T-helper 1 cell (primary cell): ENCODE measurements around the gene DEPDC5.
"Not testable (repeated sequence)": the region's sequence is repeated elsewhere in the genome, so short reads cannot be mapped to it uniquely, and the experiment has no call there.

ENCODE experiments used
- DNase-seq, 5 donors: peaks; one replicate each; pipeline ENCODE4 v3.0.0-alpha.2; 2012 to 2020
- total RNA-seq, 4 donors: gene quantifications; one replicate each; lab custom pipeline; 2026; lab: John Stamatoyannopoulos, UW

The DEPDC5 gene
- total RNA-seq: 21.2 to 33.8 (median 26.9) reads per million in 4 donors

- peak; percentile 93 to 97 (median 93) for DNase-seq
Observed at GRCh38 chr22:31753634-31754501, at the start of gene DEPDC5. Gene DEPDC5 (plus strand): TSS chr22:31754019. CDS start chr22:31754922, 903 bp downstream.

- no peak for DNase-seq
Observed at GRCh38 chr22:31707519-31707918, 46.3 kb upstream of the DEPDC5 start.

DNA sequence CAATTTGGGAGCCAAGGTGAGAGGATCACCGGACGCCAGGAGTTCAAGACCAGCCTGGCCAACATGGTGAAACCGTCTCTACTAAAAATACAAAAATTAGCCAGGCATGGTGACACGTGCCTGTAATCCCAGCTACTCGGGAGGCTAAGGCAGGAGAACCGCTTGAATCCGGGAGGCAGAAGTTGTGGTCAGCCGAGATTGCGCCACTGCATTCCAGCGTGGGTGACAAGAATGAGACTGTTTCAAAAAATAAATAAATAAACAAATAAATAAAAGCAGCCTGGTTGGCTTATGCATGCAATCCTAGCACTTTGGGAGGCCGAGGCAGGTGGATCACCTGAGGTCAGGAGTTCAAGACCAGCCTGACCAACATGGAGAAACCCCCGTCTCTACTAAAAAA is 42.6 kb upstream of the DEPDC5 start:
- DNase-seq: not testable (repeated sequence)

- DNase-seq: no peak
Observed at GRCh38 chr22:31715147-31715778, 38.6 kb upstream of the DEPDC5 start.

DNA sequence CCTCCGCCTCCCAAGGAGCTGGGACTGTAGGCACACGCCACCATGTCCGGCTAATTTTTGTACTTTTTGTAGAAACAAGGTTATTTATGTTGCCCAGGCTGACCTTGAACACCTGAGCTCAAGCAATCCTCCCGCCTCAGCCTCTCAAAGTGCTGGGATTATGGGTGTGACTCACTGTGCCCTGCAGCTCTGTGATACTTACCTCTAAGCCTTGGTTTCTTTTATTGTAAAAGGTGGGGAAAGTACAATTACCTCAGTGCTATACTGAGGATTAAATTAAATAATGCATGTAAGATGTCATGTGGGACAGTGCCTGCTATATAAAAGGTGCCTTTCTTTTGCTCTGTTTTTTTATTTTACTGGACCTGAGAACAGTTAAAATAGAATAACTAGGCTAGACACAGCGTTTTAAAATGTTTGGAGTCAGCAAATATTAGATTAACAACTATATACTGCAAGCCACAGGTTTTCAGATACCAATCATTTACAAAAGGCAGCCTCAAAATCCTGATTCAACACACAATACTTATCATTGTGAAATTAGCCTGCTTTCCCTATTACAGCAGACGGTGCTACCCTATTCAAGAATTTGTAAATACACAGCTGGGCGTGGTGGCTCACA is 33.9 kb upstream of the DEPDC5 start:
- DNase-seq: no peak

DNA sequence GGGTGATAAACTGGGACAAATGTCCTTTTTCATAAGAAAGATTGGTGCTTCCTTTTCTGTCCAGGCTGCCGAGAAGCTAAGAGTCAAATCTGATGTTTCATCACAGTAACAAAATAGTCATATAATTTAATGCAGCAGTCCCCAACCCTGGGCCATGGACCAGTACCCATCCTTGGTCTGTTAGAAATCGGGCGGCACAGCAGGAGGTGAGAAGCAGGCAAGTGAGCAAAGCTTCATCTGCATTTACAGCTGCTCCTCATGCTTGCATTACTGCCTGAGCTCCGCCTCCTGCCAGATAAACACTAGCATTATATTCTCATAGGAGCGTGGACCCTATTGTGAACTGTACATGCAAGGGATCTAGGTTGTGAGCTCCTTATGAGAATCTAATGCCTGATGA is 30.1 kb upstream of the DEPDC5 start:
- no peak for DNase-seq

DNA sequence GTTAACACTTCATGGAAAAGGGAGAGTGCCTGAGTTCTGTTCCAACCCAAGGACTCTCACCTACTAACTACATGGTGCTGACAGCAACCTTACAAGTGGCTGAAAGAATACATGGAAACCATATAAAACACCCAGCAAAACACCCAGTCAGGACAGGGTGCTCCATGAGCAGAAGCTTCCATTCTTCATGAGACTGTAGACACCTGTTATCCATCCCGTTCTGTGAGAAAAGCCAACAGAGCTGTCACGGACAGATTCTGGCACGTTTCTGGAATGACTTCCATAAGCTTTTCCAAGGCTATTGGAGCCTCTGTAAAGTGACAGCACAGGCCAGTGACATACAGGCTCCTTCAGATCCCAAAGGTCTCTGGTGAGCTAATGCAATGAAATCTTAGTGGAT is 27.1 kb upstream of the DEPDC5 start:
- no peak for DNase-seq

DNA sequence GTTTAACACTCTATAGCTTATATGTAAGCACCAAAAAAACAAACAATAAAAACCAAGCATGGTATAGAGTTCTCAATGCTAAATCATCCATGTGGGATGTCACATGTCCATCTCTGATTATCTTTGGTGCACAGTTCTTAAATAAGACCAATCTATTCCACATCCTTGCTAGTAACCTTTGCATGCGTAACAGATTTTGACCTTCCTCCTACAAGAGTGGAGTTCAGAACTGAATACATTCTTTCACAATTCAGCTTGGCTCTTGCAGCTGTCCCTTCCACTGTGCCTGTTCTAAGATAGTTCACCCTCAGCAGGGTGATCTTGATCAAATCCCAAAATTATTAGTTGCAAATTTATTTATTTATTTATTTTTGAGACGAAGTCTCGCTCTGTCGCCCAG is 25.0 kb upstream of the DEPDC5 start:
- no peak for DNase-seq

DNA sequence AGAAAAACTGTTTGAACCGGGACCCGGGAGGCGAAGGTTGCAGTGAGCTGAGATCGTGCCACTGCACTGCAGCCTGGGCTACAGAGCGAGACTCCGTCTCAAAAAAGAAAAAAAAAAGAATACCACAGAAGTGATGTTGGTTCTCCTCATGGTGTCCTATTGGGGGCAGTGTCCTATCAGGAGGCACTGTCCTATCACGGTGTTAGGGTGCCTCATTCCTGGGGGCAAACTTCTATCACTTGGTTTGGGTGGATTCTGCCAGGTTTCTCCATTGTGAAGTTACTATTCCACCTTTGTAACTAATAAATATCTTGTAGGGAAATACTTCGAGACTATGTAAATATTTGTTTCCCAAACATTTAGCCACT is 23.5 kb upstream of the DEPDC5 start:
- DNase-seq: no peak

- DNase-seq: no peak
Observed at GRCh38 chr22:31732089-31732829, 21.6 kb upstream of the DEPDC5 start.

DNA sequence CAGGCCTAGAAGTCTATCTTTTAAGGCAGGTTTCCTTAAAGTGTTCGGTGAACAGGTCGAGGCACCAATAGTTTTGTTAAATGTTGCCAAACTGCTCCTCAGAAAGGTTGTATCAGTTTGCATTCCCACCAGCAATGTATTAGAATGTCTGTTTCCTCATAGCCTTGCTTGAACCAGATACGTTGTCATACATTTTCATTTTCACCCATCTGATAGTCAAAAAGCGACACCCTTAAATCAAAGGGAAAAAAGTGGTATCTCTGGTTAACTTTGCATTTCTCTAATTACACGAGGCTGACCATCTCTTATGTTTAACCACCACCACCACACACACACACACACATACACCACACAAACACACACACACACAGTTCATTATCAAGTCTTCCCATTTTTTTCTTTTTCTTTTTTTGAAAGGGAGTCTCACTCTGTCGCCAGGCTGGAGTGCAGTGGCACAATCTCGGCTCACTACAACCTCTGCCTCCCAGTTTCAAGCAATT is 20.2 kb upstream of the DEPDC5 start:
- no peak for DNase-seq

GRCh38 chr22:31734512-31734911 is 19.3 kb upstream of the DEPDC5 start:
- DNase-seq: no peak

DNA sequence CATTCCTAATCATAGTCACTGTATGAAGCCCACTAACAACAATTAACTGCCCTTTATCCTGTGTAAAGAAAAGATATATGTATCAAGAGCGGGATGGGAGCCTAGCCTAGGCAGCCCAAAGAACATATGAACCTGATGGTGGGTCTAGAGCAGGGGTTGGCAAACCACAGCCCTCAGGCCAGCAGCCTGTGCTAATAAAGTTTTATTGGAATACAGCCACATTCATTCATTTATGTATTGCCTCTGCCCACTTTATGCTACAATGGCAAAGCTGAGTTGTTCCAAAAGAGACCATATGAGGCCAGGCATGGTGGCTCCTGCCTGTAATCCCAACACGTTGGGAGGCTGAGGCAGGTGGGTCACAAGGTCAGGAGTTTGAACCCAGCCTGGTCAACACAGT is 17.4 kb upstream of the DEPDC5 start:
- no peak for DNase-seq

DNA sequence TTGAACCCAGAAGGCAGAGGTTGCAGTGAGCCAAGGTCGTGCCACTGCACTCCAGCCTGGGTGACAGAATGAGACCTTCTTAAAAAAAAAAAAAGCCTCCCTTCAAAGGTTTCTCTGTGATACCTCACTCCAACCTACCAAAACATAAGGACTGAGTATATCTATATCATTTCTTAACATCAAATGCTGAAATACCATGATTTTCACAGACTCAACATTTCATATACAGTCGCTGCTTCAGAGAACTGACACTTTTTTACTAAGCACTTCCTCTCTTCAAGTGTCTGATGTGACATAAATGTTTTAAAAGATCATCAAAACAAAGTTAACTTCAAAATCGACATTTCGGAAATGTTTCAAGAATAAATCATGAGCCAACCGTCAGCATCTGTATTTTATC is 15.9 kb upstream of the DEPDC5 start:
- no peak for DNase-seq

DNA sequence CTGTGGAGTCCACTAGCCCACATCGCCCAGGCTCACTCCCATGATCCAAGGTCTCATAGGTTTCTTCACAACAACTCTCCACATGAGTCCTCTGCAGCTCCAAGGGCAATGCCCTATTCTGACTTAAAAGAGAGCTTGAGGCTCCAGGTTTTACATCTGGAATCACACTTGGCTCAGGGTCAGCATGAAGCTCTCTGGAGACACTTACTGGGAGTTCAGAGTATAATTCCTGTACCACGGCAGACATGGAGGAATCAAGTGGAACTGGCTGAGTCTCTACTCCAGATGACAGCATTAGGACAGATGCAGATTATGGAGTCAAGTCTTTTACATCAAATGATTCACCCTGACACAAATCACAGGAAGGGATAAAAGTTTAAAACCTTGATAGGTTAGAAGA is 15.3 kb upstream of the DEPDC5 start:
- no peak for DNase-seq

- DNase-seq: no peak
Observed at GRCh38 chr22:31739795-31740201, 14.0 kb upstream of the DEPDC5 start.

GRCh38 chr22:31740314-31740713 is 13.5 kb upstream of the DEPDC5 start:
- DNase-seq: not testable (repeated sequence)

DNA sequence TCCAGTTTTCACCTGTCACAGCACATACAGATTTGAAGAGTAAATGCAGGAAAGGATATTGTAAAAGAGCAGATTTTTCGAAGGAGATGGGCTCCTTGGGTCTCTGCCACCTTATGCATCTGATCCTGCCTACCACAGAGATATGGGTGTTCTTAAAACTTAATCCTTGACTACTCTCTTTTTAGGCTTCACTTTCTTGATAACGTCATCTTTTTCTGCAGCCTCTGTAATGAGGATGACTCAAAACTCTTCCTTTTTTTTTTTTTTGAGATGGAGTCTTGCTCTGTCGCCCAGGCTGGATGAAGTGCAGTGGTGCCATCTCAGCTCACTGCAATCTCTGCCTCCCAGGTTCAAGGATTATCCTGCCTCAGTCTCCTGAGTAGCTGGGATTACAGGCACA is 11.7 kb upstream of the DEPDC5 start:
- DNase-seq: no peak

DNA sequence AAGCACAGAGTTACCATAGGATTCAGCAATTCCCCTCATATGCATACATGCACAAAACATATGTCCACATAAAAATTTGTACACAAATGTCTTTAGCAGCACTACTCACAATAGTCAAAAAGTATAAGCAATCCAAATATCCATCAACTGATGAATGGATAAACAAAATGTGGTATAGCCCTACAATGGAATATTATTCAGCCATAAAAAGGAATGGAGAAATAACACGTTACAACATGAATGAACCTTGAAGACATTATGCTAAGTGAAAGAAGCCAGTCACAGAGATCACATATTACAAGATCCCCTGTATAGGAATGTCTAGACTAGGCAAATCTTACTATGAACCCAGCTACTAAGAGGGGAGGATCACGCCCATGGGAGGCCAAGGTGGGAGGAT is 11.1 kb upstream of the DEPDC5 start:
- DNase-seq: no peak

DNA sequence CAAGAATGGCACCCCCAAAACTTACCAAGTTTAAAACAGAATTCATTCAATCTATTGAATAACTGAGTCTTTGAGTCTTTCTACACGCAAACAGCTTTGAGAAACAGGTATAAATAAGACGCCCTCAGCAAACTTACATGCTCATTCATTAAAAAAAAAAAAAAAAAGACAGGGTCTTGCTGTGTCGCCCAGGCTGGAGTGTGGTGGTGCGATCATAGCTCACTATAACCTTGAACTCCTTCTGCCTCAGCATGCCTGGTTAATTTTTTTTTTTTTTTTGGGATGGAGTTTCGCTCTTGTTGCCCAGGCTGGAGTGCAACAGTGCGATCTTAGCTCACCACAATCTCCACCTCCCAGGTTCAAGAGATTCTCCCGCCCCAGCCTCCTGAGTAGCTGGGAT is 9.9 kb upstream of the DEPDC5 start:
- DNase-seq: no peak

DNA sequence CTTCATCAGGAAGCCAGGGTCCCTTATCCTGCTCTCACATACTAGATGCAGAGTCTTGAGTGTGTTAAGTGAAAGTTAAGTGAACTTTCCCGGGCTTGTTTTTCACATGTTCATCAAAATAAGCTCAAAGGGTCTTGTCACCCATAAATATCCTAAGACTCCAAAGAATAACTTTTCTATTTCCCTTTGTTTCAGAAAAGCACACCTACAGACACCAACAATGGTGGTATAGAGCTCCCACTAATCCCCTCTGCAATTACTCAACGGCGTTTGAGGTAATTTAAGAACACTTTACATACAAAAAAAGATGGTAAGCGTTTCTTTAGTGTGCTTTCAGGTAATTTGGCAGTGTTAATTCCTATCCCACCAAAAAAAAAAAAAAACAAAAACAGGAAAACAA is 6.4 kb upstream of the DEPDC5 start:
- DNase-seq: no peak

DNA sequence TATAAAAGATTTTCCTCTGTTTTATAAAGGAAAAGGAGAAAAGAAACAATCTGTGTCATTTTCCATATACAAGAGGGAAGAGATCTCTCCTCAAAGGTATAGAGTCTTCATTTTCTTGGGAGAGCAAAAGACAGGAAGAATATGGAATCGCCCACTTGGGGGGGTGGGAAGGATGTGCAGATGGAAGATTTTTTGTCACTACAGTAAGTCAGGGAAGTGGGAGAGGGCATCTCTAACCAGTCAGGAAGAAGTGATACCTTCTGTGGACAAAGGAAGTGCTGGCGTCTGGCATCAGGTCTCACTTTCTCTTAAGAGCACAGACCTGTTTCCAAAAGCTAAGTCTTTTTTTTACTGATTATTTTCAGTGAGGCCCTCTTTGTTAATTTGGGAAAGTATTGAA is 5.3 kb upstream of the DEPDC5 start:
- DNase-seq: no peak
